Measurements from ENCODE around the gene SNX24. TPM values are rescaled to one million over a fixed set of nuclear protein-coding genes. Genes with fewer than 3 reads are reported as not detected.

The SNX24 gene
- total RNA-seq, 4 donors from 2014 or later: 13.3 to 21.5 (median 17.9) TPM

- DNase-seq (ENCODE audit: low spot score) (no peak), ATAC-seq (ENCODE audit: low FRiP score) (no peak)
- TF ChIP-seq CTCF (IDR thresholded peaks at IDR 0.05): no peak
Observed at GRCh38 chr5:123044926-123045617, 199.7 kb downstream of the SNX24 start.

GRCh38 chr5:123046222-123046621, 200.8 kb downstream of the SNX24 start:
- DNase-seq (ENCODE audit: low spot score) (no peak), ATAC-seq (ENCODE audit: low FRiP score) (no peak)
- no peak for TF ChIP-seq CTCF (IDR thresholded peaks at IDR 0.05)

GRCh38 chr5:123047706-123048105, 202.3 kb downstream of the SNX24 start:
- ATAC-seq (ENCODE audit: low FRiP score): no peak
- TF ChIP-seq CTCF (IDR thresholded peaks at IDR 0.05): no peak
- DNase-seq (ENCODE audit: low spot score): no peak

- TF ChIP-seq CTCF (IDR thresholded peaks at IDR 0.05): no peak
- ATAC-seq (ENCODE audit: low FRiP score): no peak
- no peak for DNase-seq (ENCODE audit: low spot score)
Observed at GRCh38 chr5:123051206-123051605, 205.8 kb downstream of the SNX24 start.

Small RNAs within 50 kb of the gene (small RNA-seq; reads per million reads assigned to genes)
- not detected for gene RN7SL689P

Other genes starting within 250 kb of the SNX24 start
- 10 to 100 TPM; 53.8 to 84.8 (median 75.1) TPM for gene SNX2, start 70.5 kb upstream of the SNX24 start, total RNA-seq
- gene PPIC, start 191.1 kb downstream of the SNX24 start, total RNA-seq: 10 to 100 TPM in 3 of 4 donors, 1 to 10 TPM in 1; 9.0 to 48.7 (median 22.6) TPM
- 1 to 10 TPM in 2 of 4 donors, under 1 TPM in 2; 0.24 to 3.2 (median 1.3) TPM for gene PRDM6, start 243.6 kb downstream of the SNX24 start, total RNA-seq

Measured in omental fat pad (tissue), 4 donors.